ENCODE results near the gene STK31.
"Not testable (repeated sequence)": the region's sequence is repeated elsewhere in the genome, so short reads cannot be mapped to it uniquely, and the experiment has no call there.

The STK31 gene

DNA sequence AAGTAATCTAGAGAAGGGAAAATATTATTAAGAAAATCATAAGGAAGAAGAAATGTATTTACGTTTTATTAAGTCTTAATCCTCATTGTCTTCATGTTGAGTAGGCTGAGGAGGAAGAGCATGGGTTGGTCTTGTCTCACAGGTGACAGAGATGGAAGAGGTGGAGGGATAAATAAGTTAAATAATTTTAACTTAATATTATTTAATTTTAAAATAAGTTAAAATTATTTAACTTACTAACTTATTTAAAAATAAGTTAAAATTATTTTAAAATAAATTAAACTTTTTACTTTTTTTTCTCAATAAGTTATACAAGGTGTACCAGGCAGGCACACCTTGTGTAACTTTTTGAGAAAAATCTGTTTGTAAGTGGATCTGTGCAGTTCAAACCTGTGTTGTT, 36.6 kb downstream of the STK31 start:
- TF ChIP-seq, protein P1, sequence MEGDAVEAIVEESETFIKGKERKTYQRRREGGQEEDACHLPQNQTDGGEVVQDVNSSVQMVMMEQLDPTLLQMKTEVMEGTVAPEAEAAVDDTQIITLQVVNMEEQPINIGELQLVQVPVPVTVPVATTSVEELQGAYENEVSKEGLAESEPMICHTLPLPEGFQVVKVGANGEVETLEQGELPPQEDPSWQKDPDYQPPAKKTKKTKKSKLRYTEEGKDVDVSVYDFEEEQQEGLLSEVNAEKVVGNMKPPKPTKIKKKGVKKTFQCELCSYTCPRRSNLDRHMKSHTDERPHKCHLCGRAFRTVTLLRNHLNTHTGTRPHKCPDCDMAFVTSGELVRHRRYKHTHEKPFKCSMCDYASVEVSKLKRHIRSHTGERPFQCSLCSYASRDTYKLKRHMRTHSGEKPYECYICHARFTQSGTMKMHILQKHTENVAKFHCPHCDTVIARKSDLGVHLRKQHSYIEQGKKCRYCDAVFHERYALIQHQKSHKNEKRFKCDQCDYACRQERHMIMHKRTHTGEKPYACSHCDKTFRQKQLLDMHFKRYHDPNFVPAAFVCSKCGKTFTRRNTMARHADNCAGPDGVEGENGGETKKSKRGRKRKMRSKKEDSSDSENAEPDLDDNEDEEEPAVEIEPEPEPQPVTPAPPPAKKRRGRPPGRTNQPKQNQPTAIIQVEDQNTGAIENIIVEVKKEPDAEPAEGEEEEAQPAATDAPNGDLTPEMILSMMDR (IDR thresholded peaks at IDR 0.05), result no peak
- Mint-ChIP-seq H3K4me3 (no peak overlapping the region), H3K9me3 (peaks cover 60% of the 10 kb centered on the region), H3K36me3 (ENCODE audit: low read depth) (peaks cover 37% of the 10 kb centered on the region), H3K4me1 (no peaks in the 10 kb centered on the region), H3K27ac (no peak overlapping the region), H3K27me3 (ENCODE audit: low read depth, poor library complexity) (peaks cover 4% of the 10 kb centered on the region)
- DNase-seq, result no peak

DNA sequence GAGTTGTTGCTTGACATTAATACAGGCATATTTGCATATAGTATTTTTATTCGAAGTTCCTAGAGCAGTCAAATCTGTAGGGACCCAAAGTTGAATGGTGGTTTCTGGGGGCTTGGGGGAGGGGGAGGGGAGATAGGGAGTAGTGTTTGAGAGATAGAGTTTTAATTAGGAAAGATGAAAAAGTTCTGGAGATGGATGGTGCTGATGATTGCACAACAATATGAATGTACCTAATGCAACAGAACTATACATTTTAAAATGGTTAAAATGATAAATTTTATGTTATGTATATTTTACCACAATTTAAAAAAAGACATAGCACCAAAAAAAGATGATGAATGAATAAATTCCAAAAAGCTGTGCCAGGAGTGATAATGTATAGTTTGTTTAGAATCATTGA, 41.8 kb downstream of the STK31 start:
- TF ChIP-seq, protein P1 (IDR thresholded peaks at IDR 0.05), result no peak
- Mint-ChIP-seq H3K27ac (no peak overlapping the region), H3K4me1 (no peaks in the 10 kb centered on the region), H3K27me3 (ENCODE audit: low read depth, poor library complexity) (peaks cover 6% of the 10 kb centered on the region), H3K36me3 (ENCODE audit: low read depth) (peaks cover 30% of the 10 kb centered on the region), H3K9me3 (peaks cover 36% of the 10 kb centered on the region), H3K4me3 (no peak overlapping the region)
- DNase-seq, result no peak

DNA sequence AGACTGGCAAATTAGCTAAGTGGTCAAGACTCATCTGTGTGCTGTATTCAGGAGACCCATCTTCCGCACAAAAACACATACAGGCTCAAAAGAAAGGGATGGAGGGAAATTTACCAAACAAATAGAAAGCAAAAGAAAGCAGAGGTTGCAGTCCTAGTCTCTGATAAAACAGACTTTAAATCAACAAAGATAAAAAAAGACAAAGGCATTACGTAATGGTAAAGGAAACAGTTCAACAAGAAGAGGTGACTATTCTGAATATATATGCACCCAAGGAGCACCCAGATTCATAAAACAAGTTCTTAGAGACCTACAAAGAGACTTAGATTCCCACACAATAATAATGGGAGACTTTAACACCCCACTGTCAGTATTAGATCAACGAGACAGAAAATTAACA, 48.8 kb downstream of the STK31 start:
- peaks cover 15% of the 10 kb centered on the region for H3K4me1 Mint-ChIP-seq
- not testable (repeated sequence) for H3K27me3 Mint-ChIP-seq (ENCODE audit: low read depth, poor library complexity); H3K4me3 Mint-ChIP-seq; DNase-seq; H3K27ac Mint-ChIP-seq
- H3K36me3 Mint-ChIP-seq (ENCODE audit: low read depth), result peaks cover 23% of the 10 kb centered on the region
- H3K9me3 Mint-ChIP-seq, result peaks cover 39% of the 10 kb centered on the region

DNA sequence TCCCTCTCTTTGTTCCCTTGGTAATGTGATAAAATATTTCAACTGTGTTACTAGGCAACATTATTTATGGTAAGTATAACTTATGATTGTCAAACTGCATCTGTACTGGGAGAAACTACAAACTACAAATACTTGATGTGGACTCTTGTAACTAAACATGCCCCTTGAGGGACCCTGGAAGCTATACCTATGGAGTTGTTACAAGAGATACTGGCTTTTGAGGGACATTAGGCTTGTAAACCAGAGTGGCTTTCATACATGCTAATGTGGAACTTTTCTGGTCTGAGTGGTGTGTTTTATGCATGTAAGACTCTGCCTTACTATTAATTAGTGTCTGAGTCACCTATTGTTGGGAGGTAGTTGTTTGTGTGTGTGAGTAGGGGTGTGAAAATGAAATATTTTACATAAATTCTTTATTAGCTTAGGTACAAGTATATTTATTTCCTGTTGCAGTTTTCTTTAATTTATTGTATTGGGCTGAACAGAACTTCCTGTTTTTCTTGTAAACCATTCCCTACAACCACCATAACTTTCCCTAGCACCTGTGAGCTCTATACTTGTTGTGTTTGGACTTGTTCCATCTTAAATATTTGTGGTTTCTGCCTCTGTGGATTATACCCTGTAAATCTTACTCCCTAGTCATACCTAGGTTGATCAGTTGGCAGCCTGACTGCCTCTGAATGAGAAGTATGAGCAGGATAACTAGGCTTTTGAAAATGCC, 49.8 kb downstream of the STK31 start:
- TF ChIP-seq, protein P1 (IDR thresholded peaks at IDR 0.05), result no peak
- H3K36me3 Mint-ChIP-seq (ENCODE audit: low read depth), result peaks cover 23% of the 10 kb centered on the region
- peak overlapping the region; percentile 82 for H3K27ac Mint-ChIP-seq
- no peak for DNase-seq
- H3K27me3 Mint-ChIP-seq (ENCODE audit: low read depth, poor library complexity), result peaks cover 6% of the 10 kb centered on the region
- no peak overlapping the region for H3K4me3 Mint-ChIP-seq
- H3K9me3 Mint-ChIP-seq, result peaks cover 33% of the 10 kb centered on the region
- H3K4me1 Mint-ChIP-seq, result peaks cover 15% of the 10 kb centered on the region

DNA sequence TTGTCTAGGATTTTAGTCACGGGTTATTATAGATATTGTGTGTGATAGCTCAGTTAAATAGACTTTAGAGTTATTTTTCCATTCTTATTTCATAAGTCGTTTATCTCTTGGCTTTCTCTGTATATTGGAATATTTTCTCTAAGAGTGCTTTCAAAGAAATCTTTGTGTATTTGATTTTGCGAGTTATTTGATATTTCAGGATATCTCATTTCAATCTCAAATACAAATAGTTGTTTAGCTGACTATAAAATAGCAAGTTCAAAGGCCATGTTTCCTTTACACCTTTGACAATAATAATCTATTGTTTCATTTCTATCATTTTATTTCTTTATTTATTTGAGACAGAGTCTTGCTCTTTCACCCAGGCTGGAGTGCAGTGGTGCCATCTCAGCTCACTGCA, 55.9 kb downstream of the STK31 start:
- peaks cover 5% of the 10 kb centered on the region for H3K4me1 Mint-ChIP-seq
- H3K4me3 Mint-ChIP-seq, result no peak overlapping the region
- TF ChIP-seq, protein P1 (IDR thresholded peaks at IDR 0.05), result no peak
- H3K36me3 Mint-ChIP-seq (ENCODE audit: low read depth), result no peaks in the 10 kb centered on the region
- no peaks in the 10 kb centered on the region for H3K27me3 Mint-ChIP-seq (ENCODE audit: low read depth, poor library complexity)
- no peaks in the 10 kb centered on the region for H3K9me3 Mint-ChIP-seq
- H3K27ac Mint-ChIP-seq, result no peak overlapping the region
- no peak for DNase-seq

DNA sequence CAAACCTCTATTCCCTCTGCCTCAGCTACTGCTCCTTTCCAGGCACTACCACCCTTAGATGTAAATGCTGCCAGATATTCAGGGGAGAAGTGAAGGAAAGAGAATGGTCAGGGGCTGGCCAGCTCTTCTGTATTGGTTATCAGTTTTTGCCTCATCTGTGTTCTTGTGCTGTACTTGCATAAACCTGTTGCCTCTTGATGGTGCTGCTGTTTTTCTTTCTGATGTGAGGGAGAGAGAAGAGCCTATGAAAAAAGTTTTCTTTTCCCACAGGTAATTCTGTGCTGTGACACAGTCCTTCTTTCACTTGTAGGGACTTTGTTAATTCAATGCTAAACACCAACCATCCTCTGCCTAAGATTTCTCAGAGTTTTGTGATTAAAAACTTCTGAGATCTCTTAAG, 57.5 kb downstream of the STK31 start:
- TF ChIP-seq, protein P1 (IDR thresholded peaks at IDR 0.05), result no peak
- DNase-seq, result no peak
- Mint-ChIP-seq H3K4me1 (peaks cover 5% of the 10 kb centered on the region), H3K27me3 (ENCODE audit: low read depth, poor library complexity) (no peaks in the 10 kb centered on the region), H3K36me3 (ENCODE audit: low read depth) (no peaks in the 10 kb centered on the region), H3K4me3 (no peak overlapping the region), H3K9me3 (no peaks in the 10 kb centered on the region), H3K27ac (no peak overlapping the region)

All from nephron progenitor cell (in vitro differentiated cells).